Fibroblast of gingiva (primary cell): ENCODE data around the gene NUP37.

ENCODE experiments used
- DNase-seq: peaks from one replicate; pipeline ENCODE4 v3.0.0-alpha.2; 2011; ENCODE audit warnings: low read depth

NUP37 gene

GRCh38 chr12:102026728-102027127, 93.2 kb downstream of the NUP37 start:
- DNase-seq: no peak

- peak; percentile 2 for DNase-seq
Observed at GRCh38 chr12:102024765-102025164, 95.1 kb downstream of the NUP37 start.

DNA sequence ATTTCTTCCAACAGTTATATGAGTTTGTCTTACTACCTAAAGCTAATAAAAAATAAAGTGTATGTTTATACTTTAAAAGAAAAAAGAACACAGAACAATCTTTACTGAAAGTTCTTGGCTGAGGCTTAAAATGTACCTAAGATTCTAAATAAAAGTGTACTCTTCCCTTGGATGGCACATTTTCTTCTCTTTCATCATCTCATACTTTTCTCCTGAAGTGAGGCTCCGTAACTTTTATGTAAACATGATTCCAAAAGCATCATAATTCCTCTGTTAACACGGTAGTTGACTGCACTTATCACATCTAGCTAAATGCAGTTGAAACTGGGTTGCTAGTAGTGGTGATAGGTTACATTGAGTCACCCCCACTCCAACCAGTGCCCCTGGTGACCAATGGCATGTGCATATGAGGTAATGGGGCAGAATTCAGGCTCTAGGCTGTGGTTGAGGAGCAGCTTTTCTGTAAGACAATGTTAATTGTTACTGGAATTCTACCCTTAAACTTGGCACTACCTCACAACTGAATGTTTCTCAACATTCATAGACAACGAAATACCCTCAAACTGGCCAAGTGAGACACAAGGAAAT, 96.5 kb downstream of the NUP37 start:
- DNase-seq: peak; percentile 89
